H1 (cell line): ENCODE results near the gene MCM6. TPM values are rescaled to one million over a fixed set of nuclear protein-coding genes. Genes with fewer than 3 reads are reported as not detected.

Experiments
- ASH2L ChIP-seq: fragments of 200-600, 300-600 bp; sonication (generic); IDR thresholded peaks from one replicate; pipeline ENCODE4 v1.7.1; 2017; ENCODE audit warnings: low read length
- CBX8 ChIP-seq: fragments of 300-800, 300-1000 bp; sonication (generic); IDR thresholded peaks from 2 replicates; pipeline ENCODE4 v1.7.1; 2016; ENCODE audit warnings: low read depth, low read length, borderline replicate concordance
- EGR1 ChIP-seq: IDR thresholded peaks from 2 replicates; pipeline ENCODE4 v1.6.1; 2011; ENCODE audit warnings: low read depth, low read length, borderline replicate concordance
- GTF2F1 ChIP-seq: IDR thresholded peaks from 2 replicates; pipeline ENCODE4 v1.6.1; 2012; ENCODE audit warnings: low read depth, low read length, improper control_type of control experiment, borderline replicate concordance
- POLR2AphosphoS5 ChIP-seq: IDR thresholded peaks from 2 replicates; pipeline ENCODE4 v1.6.1; 2011; ENCODE audit warnings: low read depth, low read length
- RNF2 ChIP-seq: fragments of 200-900, 300-1000 bp; sonication (generic); IDR thresholded peaks from 2 replicates; pipeline ENCODE4 v1.7.1; 2016; ENCODE audit warnings: borderline replicate concordance, low read depth, mild to moderate bottlenecking, antibody characterized with exemption, low read length; ENCODE audit not compliant: poor library complexity, severe bottlenecking; ENCODE audit errors: missing control alignments
- TAF1 ChIP-seq: IDR thresholded peaks from 2 replicates; pipeline ENCODE4 v1.6.1; 2011; ENCODE audit warnings: mild to moderate bottlenecking, low read depth, low read length
- polyA plus RNA-seq, 7 experiments: library from polyadenylated mRNA; depleted of rRNA in 3 of 7; stranded (reverse) in 5 of 7; unstranded in 2 of 7; fragments of >200 nt in 5 of 7; fragments of 200-250 nt in 2 of 7; gene quantifications; 1 replicate in 5 of 7; 2 replicates in 1 of 7; 4 replicates in 1 of 7; pipeline versions ENCODE4 v1.2.1 to v1.2.3, GENCODE V29; 2011 to 2013; ENCODE audit warnings: missing spikeins in 2 of 7, mixed read lengths in 2 of 7
- total RNA-seq: library from RNA; stranded (reverse); fragmentation: NEBNext Ultra II Directional; extraction: Animal tissue kit (Norgen Biotek cat#: 25700); gene quantifications from 2 replicates; pipeline ENCODE4 v1.2.1, GENCODE V29; 2021

MCM6 gene
- total and polyA plus RNA-seq, 2 of the 8 experiments (the other 6 are each of a cell fraction or from before 2014, with no cell fraction given) = 60.2 to 134 TPM

GRCh38 chr2:135844301-135844895 lies 31.8 kb downstream of the MCM6 start (continued):
- no peak for TF ChIP-seq RNF2
- TF ChIP-seq POLR2AphosphoS5 = no peak
- no peak for TF ChIP-seq GTF2F1
- TF ChIP-seq ASH2L = no peak
- no peak for TF ChIP-seq TAF1
- no peak for TF ChIP-seq EGR1
- no peak for TF ChIP-seq CBX8
